GM18505 (cell line): ENCODE results near the gene POLR1C.
"Not testable (repeated sequence)": the region's sequence is repeated elsewhere in the genome, so short reads cannot be mapped to it uniquely, and the experiment has no call there.

ENCODE experiments used
- ATAC-seq: cut with Tn5 transposase; IDR thresholded peaks from one replicate; pipeline ENCODE4 v1.9.1; 2021; ENCODE audit not compliant: unreplicated experiment
- POLR2A ChIP-seq: IDR thresholded peaks from 4 replicates; pipeline ENCODE4 v1.6.1; 2011; ENCODE audit warnings: borderline replicate concordance; ENCODE audit not compliant: insufficient read depth, insufficient read length; ENCODE audit errors: extremely low read depth

The POLR1C gene

DNA sequence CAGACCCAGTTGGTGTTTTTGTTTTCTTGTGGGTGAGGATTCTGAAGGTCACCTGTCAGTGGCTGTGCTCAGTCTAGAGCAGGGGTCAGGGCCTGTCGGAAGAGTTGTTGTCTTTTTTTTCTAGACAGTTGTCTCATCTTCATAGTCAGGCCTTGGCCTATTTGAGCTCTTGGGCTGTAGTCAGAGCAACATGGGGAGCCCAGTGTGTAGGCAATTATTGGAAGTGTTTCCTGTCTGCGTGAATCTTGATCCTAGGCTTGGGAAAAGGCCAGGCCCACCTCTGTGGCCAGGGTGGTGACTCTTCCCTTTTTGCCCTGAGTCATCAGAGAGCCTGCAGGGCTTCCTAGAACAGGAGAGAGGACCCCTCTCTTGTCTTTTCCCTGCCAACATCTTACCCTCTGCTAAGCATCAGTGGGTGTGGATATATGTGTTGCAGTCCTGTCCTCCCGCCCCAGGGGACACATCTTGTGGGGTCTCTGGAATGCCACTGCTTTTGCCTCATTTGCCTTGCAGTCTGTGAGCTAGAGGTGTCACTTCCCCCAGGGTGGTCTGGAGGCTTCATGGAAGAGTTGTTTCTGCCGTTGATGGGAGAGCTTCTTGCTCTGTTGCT is 28.1 kb upstream of the POLR1C start:
- no peak for TF ChIP-seq POLR2A
- ATAC-seq, result no peak

DNA sequence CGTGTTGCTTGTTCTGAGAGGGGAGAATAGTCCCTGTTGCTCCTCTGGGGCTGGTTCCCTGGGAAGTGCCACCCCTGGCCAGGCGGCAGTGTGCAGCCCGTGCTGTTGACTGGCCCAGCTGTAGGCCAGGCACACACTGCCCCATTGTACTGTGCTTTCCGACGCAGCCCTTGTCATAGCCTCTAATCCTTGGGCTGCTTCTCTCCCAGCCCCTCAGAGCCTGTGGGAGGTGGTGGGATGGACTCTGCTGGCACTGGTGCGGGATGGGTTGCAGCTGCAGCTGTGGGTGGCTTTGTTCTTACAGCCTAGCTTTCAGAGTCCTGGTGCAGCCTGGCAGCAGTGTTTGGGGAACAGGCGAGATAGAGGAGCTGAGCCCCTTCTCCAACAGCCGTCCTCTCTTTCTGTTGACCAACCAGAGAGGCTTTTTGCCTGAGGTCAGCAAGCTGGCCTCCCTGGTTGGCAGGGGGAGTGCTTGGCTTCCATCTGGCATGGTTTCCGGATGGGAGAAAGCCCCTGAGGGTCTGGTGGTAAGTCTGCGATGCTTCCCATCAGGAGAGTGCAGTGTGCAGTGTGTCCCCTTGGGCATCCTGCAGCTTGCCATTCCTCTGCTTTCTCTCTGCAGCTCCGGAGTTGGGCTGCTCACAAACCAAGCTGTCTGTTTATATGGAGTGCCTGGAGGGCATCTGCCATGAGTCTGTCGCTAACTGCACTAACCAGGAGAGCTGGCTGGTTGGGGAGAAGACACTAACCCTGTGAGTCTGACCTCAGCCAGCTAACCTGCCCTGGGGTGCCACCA is 27.4 kb upstream of the POLR1C start:
- no peak for ATAC-seq
- no peak for TF ChIP-seq POLR2A

DNA sequence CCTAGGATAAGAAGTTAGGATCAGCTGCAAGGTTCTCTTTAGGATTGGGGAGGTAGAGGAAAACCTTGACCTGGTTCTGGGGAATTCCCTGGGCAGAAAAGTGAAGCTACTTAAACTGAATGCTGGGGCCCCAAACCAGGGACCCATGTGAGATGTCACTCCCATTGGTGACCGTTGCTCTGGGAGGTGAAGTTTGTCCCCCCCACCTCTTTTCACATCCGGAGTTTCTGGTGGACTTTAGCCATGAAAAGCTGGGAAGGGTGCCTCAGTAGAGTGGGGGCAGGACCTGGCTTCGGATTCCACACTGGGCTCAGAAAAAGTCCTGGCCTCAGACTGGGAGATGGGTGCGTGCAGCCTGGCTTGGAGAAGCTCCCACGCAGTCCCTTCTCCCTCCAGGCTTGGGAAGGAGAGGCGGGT is 26.4 kb upstream of the POLR1C start:
- no peak for ATAC-seq
- TF ChIP-seq POLR2A, result no peak

DNA sequence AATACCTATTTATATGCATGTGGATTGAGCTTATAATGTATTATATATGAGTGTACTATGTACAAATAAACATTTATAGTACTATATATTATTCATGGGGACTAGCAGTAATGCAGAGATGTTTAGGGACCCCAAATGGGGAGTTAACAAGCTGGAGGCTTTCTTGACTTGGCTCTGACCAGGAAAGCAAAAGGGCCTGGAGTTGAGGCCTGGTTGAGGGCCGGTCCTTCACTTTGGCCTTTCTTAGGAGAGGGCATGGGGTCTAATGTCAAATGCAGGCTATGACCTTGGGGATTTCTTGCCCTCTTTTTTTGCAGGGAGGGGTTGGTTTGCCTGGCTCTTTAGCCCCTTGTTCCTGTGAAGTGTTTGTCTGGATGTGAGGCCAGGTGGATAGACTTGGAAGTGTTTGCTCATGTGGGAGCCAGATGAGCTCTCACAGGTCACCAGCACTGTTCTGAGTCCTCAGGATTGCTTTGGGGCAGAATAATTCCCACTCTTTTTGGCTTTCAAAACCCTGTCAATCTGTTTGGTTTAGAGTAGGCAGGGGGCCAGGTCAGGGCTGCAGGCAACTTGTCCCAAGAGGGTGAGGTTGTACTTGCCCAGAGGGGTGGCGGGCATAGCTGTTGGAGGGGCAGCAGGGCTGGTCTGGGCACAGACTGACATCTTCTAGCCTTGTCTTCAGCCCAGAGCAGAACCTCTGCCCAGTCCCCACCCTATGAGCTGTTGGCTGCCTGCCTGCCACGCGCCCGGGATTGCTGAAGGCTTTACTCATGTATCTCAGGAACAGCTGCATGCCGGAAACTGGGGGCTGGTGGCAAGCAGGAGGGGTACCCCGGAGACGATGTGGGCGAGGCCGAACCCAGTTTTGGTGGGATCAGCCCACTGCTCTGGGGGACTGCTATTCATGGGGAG is 24.9 kb upstream of the POLR1C start:
- ATAC-seq, result no peak
- no peak for TF ChIP-seq POLR2A

DNA sequence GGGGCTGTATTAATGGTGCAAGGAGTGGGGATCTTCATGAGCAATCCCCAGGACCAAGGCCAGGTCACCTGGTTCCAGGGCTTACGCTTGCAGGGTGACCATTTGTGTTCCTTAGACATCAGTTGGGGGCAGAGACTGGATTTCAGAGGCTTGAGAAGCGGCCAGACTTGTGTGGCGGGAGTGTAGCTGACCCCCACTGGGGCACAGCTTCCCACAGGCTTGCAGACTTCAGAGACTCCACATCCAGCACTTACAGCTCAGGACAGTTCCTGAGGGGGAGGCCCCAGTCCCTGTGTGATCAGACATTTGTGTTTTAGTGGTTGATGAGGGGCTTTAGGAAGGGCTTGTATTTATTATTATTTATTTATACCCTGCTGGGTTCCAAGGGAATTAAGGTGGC is 24.2 kb upstream of the POLR1C start:
- TF ChIP-seq POLR2A, result no peak
- ATAC-seq, result no peak

DNA sequence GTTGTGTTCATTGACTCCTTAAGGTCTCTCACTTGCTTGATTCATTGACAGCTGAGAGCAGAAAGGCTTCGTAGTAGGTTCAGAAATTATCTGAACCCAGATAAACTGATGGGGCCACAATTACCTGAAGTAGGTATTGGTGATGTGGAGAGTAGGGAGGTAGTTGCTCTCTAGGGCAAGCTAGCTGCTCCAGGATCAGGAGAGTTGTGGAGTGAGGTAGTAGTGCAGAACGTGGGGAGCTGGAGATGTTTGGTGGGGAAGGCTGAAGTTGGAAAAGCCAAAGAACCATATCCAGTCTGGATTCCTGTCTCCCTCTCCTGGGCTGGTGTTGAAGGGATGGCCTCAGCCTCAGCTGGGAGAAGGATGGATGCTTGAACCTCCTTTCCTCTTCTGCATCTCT is 23.7 kb upstream of the POLR1C start:
- no peak for TF ChIP-seq POLR2A
- no peak for ATAC-seq

DNA sequence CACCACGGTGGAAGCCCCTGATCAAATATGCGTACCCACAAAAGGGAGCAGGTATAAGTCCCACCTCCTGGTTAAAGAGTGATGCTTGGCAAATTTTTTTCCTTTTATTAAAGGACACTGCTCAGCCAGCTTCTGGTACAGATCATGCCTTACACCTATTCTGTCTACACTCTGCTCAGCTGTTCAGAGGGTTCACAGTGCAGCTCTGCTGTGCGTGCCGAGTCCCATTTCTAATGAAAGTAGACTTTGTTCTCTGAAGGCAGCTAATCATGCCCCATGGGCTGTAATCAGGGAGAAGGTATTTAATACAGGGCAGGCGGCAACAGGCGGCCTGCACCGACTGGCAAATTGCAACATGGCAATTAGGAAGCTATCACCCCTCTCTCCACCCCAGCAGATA is 23.1 kb upstream of the POLR1C start:
- no peak for TF ChIP-seq POLR2A
- no peak for ATAC-seq

DNA sequence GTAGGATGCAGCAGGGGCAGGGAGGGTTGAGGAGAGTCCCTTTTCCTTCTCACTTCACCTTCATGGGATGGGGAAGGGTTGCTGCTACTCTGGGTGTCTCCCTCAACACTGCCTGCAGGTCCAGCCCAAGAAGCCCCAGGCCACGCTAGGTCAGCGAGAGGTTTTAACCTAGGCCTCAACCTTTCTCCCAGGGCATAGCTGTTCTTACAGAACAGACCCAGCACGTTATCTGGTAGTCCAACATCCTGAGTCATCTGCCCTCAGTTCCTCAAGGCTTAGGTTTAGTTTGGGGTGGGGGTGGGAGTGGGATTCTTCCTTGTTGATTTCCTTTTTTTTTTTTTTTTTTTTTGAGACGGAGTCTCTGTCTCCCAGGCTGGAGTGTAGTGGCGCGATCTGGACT is 22.6 kb upstream of the POLR1C start:
- TF ChIP-seq POLR2A, result no peak
- no peak for ATAC-seq

DNA sequence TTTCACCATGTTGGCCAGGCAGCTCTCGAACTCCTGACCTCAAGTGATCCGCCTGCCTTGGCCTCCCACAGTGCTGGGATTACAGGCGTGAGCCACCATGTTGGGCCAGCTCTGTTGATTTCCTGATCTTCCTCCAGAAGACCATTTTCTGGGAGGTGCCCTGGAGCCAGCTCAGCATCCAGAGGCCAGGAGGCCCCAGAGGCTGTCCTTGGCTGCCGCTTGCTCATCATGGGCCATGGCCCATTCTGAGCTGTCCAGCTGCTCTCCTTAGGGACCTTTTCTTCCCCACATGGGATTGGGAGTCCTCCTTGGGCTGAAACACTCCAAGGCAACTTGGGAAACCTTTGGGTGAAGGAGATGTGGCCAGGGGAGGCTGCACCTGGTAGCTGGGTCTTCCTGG is 22.1 kb upstream of the POLR1C start:
- TF ChIP-seq POLR2A, result no peak
- no peak for ATAC-seq

DNA sequence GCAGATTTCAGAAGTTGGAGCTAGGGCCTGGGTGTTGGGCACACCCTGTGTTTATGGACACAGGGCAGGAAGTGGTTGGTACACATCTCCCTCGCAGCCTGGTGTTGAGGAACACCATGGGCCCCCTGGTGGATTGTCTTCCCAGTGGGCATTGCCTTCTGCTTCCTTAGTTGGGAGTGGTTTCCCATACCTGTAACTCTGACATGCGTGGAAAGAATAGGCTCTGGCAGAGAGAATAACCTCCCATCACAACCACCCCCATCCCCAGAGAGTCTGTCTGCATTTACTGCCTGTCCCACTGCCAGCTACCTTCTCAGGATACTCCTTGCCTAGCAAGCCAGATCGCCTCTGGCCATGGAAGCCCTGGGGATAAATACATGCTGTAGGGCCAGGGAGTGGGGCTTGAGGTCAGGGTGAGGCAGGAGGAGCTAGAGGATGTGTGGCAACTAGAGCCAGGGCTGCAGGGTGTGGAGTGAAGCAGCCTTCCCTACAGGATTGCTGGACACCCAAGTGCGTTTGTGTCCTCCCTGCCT is 21.4 kb upstream of the POLR1C start:
- no peak for ATAC-seq
- no peak for TF ChIP-seq POLR2A

DNA sequence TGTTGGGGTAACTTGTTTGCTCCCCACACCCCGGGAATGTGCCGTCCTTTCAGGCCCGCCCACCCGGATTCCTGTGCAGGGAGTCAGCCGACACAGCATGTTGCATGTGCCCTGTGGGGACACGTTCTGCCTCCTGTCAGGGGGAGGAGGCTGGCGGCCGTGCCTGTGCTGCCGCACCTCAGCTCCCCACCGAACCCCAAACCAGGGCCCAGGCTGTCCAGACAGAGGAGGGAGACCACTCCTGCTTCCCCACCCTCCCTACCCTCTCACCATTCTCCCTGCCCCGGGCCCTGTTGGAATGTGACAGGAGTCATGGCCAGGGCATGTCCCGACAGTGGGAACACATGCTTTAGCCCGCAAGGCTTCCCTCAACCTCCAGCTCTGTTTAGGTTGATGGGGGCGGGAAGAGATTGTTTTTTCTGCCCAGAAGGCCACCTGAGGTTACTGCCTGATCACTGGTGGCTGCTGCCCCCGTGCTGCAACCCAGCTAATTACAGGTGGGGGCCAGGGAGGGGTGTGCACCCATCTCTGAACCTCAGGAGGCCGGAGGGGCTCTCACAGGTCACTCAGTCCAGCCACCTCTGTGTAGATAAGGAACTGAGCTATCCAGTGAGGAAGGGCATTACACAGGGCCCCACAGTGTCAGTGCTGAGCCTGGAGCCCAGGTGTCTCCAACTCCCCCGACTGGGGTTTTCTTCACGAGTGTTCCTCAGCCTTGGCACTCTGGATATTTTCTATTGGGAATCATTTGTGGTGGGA is 20.3 kb upstream of the POLR1C start:
- TF ChIP-seq POLR2A, result no peak
- no peak for ATAC-seq

DNA sequence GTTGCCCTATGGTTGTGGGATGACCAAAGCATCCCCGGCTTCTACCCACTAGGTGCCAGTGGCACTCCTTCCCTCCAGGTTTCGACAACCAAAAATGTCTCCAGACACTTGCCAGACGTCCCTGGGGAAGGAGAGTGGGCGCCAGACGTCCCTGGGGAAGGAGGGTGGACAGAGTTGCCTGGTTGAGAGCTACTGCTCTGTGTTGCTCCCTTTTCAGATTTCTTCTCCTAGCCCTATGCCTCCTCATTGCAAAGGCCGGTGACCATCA is 19.8 kb upstream of the POLR1C start:
- ATAC-seq, result no peak
- no peak for TF ChIP-seq POLR2A

DNA sequence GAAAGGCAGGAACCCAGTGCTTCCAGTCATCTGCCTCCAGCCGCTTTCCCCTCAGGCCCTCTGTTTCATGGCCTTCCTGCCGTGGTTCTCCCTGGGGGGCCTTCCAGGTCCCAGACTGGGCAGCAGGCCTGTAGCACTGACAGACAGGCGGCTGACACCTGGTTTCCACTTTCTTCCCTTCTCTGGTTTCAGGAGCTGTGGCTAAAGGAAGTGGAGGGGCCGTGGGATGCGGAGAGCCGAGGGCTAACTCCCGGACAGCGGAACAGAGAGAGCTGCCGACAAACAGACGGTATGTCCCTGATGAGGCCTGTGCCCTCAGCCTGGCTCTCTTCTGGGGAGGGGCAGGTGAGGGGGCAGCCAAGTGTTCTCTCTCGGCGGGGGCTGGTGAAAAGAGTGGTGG is 19.2 kb upstream of the POLR1C start:
- ATAC-seq, result no peak
- TF ChIP-seq POLR2A, result no peak

DNA sequence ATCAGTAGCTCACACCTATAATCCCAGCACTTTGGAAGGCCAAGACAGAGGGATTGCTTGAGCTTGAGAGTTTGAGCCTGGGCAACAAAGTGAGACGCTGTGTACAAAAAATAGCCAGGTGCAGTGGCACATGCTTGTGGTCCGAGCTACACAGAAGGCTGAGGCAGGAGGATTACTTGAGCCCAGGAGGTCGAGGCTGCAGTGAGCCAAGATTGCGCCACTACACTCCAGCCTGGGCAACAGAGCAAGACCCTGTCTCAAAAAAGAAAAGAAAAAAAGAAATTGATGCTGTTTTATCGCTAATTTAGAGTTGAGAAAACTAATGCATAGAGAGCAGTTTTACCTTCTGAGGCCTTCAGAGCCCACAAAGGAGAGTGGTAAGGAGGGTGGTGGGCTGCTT is 18.6 kb upstream of the POLR1C start:
- ATAC-seq, result not testable (repeated sequence)
